Measurements from ENCODE around the gene TMEM121. TPM values are rescaled to one million over a fixed set of nuclear protein-coding genes. Genes with fewer than 3 reads are reported as not detected.

TMEM121 gene
- total RNA-seq, 4 donors from 2014 or later = 1.7 to 4.2 (median 2.7) TPM

DNA sequence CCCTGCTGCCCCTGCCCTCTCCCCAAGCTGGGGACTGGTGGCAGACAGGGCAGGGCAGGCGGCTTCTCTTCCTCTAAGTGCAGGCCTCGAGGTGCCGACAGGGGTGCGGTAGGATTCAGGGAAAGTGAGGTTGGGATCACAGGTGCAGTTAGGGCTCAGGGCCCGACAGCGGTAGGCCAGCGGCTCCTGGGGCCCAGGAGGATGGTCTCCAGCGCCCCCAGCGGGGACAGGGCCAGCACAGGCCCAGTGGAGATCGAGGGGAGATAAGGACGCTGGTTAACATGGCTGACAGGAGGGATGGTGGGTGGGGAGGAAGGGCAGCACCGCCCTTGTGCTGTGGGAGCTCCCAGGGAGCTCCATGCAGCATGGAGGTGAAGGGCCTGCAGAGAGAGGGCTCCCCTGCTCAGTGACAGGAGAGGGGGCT lies 40.6 kb upstream of the TMEM121 start:
- Histone ChIP-seq H3K4me3 (peak overlapping the region; percentile 82), H3K27ac (peak overlapping the region; percentile 90), H3K4me1 (peaks cover 97% of the 10 kb centered on the region), H3K36me3 (no peaks in the 10 kb centered on the region), H3K9me3 (no peaks in the 10 kb centered on the region), H3K27me3 (no peaks in the 10 kb centered on the region)
- WGBS = 28% methylated on average over 8 of the region's 12 CpGs
- DNase-seq (ENCODE audit: low spot score in 2 of 2) = no peak
- TF ChIP-seq POLR2A (IDR thresholded peaks at IDR 0.05) = no peak
- TF ChIP-seq, protein P1, sequence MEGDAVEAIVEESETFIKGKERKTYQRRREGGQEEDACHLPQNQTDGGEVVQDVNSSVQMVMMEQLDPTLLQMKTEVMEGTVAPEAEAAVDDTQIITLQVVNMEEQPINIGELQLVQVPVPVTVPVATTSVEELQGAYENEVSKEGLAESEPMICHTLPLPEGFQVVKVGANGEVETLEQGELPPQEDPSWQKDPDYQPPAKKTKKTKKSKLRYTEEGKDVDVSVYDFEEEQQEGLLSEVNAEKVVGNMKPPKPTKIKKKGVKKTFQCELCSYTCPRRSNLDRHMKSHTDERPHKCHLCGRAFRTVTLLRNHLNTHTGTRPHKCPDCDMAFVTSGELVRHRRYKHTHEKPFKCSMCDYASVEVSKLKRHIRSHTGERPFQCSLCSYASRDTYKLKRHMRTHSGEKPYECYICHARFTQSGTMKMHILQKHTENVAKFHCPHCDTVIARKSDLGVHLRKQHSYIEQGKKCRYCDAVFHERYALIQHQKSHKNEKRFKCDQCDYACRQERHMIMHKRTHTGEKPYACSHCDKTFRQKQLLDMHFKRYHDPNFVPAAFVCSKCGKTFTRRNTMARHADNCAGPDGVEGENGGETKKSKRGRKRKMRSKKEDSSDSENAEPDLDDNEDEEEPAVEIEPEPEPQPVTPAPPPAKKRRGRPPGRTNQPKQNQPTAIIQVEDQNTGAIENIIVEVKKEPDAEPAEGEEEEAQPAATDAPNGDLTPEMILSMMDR (IDR thresholded peaks at IDR 0.05) = peak in 1 of 2 donors; percentile 13

DNA sequence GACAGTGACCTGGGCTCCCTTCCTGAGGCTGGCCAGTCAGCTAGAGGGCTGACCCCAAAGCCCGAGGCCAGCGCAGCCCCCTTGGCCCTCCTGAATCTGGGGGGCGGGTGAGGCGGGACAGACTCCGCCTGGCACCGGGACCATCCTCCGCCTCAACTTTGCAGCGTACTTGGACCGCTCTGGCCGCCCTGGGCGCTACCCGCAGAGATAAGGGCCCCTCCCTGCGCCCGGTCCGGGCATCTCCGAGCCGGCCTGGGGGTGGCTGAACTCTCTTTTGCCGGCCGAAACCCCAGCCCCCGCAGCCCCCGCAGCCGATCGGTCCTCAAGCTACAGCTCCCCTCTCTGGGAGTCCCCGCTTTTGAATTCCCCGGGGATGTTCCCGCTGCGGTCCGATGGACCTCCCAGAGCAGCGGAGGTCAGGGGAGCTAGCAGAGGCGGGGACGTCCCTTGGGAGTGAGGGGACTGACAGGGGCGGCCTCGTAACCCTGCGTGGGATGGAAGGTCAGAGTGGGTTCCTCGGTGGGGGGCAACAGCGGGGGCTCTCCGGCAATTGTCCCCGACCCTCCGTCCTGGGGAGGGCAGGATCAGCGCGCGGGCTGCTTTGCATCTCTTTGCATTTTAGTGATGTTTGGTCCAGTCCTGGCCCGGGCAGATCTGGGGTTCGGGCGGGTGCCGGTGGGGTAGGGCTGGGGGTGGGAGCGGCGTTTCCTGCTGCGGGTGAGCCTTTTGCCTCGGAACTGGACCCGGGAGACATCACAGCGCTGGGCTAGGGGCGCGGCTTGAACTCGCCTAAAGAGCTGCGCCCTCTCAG lies 40.0 kb upstream of the TMEM121 start, which contains the start of gene CRIP1:
Gene CRIP1, plus strand, starts transcription at position 724 of the 811 bp plus-strand sequence. CDS start 374 bp downstream, outside the sequence.
- TF ChIP-seq EP300 (IDR thresholded peaks at IDR 0.05) (no peak), POLR2A (IDR thresholded peaks at IDR 0.05) (no peak), POLR2AphosphoS5 (IDR thresholded peaks at IDR 0.05) (no peak)
- TF ChIP-seq, protein P1 (IDR thresholded peaks at IDR 0.05) = no peak
- 6% methylated on average over 9 of the region's 56 CpGs for WGBS
- H3K27ac ChIP-seq = peak within 1 kb of the TSS; percentile 90
- H3K36me3 ChIP-seq = no peaks in the 10 kb centered on the region
- no peak for DNase-seq (ENCODE audit: low spot score in 2 of 2)
- no peaks in the 10 kb centered on the region for H3K9me3 ChIP-seq
- no peaks in the 10 kb centered on the region for H3K27me3 ChIP-seq
- H3K4me1 ChIP-seq = peaks cover 92% of the 10 kb centered on the region
- H3K4me3 ChIP-seq = peak within 1 kb of the TSS; percentile 82

DNA sequence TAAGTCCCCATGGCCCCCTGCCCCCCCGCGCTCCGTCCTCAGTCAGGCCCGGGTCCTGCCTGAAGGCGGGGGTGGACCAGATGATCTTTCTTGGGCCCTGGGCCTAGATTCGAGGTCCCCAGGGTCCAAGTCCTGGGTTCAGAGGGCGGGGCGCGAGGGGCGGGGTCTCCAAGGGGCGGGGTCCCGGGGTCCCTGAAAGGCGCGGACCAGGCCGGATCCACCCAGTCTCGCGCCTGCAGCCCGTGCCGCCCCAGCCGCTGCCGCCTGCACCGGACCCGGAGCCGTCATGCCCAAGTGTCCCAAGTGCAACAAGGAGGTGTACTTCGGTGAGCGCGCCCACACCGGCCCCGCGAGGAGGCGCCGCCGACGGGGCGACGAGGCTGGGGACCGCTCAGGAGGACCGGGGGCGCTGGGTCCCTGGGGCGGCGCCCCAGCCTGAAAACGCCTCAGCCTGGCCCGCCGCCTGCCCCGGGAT lies 39.4 kb upstream of the TMEM121 start:
- Histone ChIP-seq H3K27ac (peak overlapping the region; percentile 90), H3K4me1 (peaks cover 92% of the 10 kb centered on the region)

DNA sequence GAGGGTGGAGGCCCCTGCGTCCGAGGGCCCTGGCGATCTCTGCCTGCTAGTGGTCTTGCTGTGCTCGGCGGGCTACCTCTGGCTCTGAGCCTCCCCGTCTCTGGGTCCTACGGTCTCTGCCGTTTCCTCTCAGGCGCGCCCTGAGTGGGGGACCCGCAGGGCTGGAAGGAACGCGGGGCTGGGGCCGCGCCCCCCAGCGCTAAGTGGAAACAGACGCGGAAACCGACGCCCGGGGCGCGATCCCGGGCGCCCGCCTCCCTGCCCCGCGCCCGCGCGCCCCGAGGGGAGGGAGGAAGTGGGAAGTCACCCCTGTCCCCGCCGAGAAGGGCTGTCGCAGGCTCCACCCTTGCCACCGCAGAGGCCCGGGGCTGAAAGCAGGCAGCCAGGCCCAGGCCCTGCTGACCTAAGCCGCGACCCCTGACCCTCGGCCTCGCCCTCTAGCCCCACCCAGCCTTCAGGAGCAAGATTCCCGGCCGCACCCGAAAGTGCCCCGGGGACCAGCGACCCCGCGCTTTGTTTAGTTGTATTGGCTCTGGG lies 38.9 kb upstream of the TMEM121 start:
- Histone ChIP-seq H3K36me3 (no peaks in the 10 kb centered on the region), H3K4me3 (peak overlapping the region; percentile 82), H3K9me3 (no peaks in the 10 kb centered on the region), H3K27me3 (no peaks in the 10 kb centered on the region), H3K27ac (peak overlapping the region; percentile 90), H3K4me1 (peaks cover 92% of the 10 kb centered on the region)
- under 1% methylated on average over 24 of the region's 48 CpGs for WGBS
- no peak for DNase-seq (ENCODE audit: low spot score in 2 of 2)
- TF ChIP-seq POLR2A (IDR thresholded peaks at IDR 0.05) (no peak), POLR2AphosphoS5 (IDR thresholded peaks at IDR 0.05) (no peak), EP300 (IDR thresholded peaks at IDR 0.05) (no peak)
- TF ChIP-seq, protein P1 (IDR thresholded peaks at IDR 0.05) = no peak

More for the DNA sequence above, 39.4 kb upstream of the TMEM121 start:
- 3% methylated on average over 22 of the region's 45 CpGs for WGBS
- DNase-seq (ENCODE audit: low spot score in 2 of 2) = peak in 1 of 2 donors; percentile 94
- Histone ChIP-seq H3K4me3 (peak overlapping the region; percentile 82), H3K36me3 (no peaks in the 10 kb centered on the region), H3K9me3 (no peaks in the 10 kb centered on the region), H3K27me3 (no peaks in the 10 kb centered on the region)
- TF ChIP-seq EP300 (IDR thresholded peaks at IDR 0.05) = no peak
- TF ChIP-seq POLR2A (IDR thresholded peaks at IDR 0.05) = peak in 1 of 2 donors; percentile 65
- TF ChIP-seq, protein P1 (IDR thresholded peaks at IDR 0.05) = no peak
- TF ChIP-seq POLR2AphosphoS5 (IDR thresholded peaks at IDR 0.05) = peak in 1 of 3 donors; percentile 50
